H1 (cell line): ENCODE data around the gene OR1M1. TPM values are rescaled to one million over a fixed set of nuclear protein-coding genes. Genes with fewer than 3 reads are reported as not detected.

Experiments used
- CTCF ChIA-PET: fragments of 300-600 bp; sonication (Branson Sonifier 250); formaldehyde crosslinking; loops from one replicate; lab custom pipeline; 2021; ENCODE audit not compliant: partially characterized antibody; lab: Charles Lee
- POLR2A ChIA-PET: fragments of 300-600 bp; sonication (Branson Sonifier 250); formaldehyde crosslinking; loops from one replicate; lab custom pipeline; 2021; ENCODE audit warnings: inconsistent platforms; ENCODE audit not compliant: partially characterized antibody; lab: Charles Lee
- DNase-seq, 2 experiments: peaks; one replicate each; pipeline versions ENCODE4 v3.0.0 to v3.0.0-alpha.2; 2010 to 2022; ENCODE audit warnings: low spot score in 2 of 2, low read depth in 1 of 2, mixed read lengths in 1 of 2
- FAIRE-seq: peaks from 2 replicates; lab custom pipeline; 2011; peaks lifted over from hg19 to GRCh38; lab: Jason Lieb, UNC
- H2AFZ ChIP-seq: 2 replicates; pipeline ENCODE4 v1.8.1; 2012; ENCODE audit warnings: low read length, inconsistent platforms
- H2AK5ac ChIP-seq: 2 replicates; pipeline ENCODE4 v1.6.1; 2013; ENCODE audit warnings: low read depth, low read length
- H2BK120ac ChIP-seq: replicated peaks from 2 replicates; pipeline ENCODE3; 2013; ENCODE audit warnings: low read depth, low read length, inconsistent platforms
- H2BK12ac ChIP-seq: 2 replicates; pipeline ENCODE4 v1.6.1; 2013; ENCODE audit warnings: low read depth, low read length
- H2BK15ac ChIP-seq: 2 replicates; pipeline ENCODE4 v1.6.1; 2013; ENCODE audit warnings: low read length
- H2BK20ac ChIP-seq: 2 replicates; pipeline ENCODE4 v1.6.1; 2013; ENCODE audit warnings: low read length
- H2BK5ac ChIP-seq: 2 replicates; pipeline ENCODE4 v1.6.1; 2013; ENCODE audit warnings: low read depth, low read length
- H3K14ac ChIP-seq: 2 replicates; pipeline ENCODE4 v1.6.1; 2013; ENCODE audit warnings: inconsistent platforms; ENCODE audit not compliant: insufficient read length
- H3K18ac ChIP-seq: 2 replicates; pipeline ENCODE4 v1.6.1; 2013; ENCODE audit warnings: low read length; ENCODE audit errors: extremely low read depth
- H3K23ac ChIP-seq: 2 replicates; pipeline ENCODE4 v1.6.1; 2013; ENCODE audit warnings: inconsistent platforms; ENCODE audit not compliant: insufficient read length
- H3K23me2 ChIP-seq: 2 replicates; pipeline ENCODE4 v1.6.1; 2013; ENCODE audit warnings: low read depth, low read length
- H3K27ac ChIP-seq: 2 replicates; pipeline ENCODE4 v1.6.1; 2011; ENCODE audit warnings: low read depth, low read length, inconsistent platforms
- H3K27me3 ChIP-seq, 4 experiments: replicated peaks in 1 of 4; 1 replicate in 1 of 4; 2 replicates in 3 of 4; pipeline versions ENCODE4 v1.6.1 to v1.8.1; 2011 to 2013; ENCODE audit warnings: low read length in 3 of 4, mild to moderate bottlenecking in 3 of 4, inconsistent platforms in 2 of 4, mixed read lengths in 2 of 4, moderate library complexity in 1 of 4; ENCODE audit not compliant: control insufficient read depth in 3 of 4, insufficient read depth in 3 of 4; ENCODE audit errors: extremely low read depth in 1 of 4
- H3K36me3 ChIP-seq, 4 experiments: 2 replicates each; pipeline versions ENCODE4 v1.6.1 to v1.8.1; 2011 to 2013; ENCODE audit warnings: mild to moderate bottlenecking in 4 of 4, low read length in 3 of 4, moderate library complexity in 2 of 4, control low read depth in 1 of 4, inconsistent platforms in 1 of 4; ENCODE audit not compliant: insufficient read depth in 4 of 4, control insufficient read depth in 2 of 4
- H3K4ac ChIP-seq: replicated peaks from 2 replicates; pipeline ENCODE3; 2013; ENCODE audit warnings: low read length, low read depth, mixed read lengths, inconsistent platforms; ENCODE audit not compliant: insufficient read length
- H3K4me1 ChIP-seq, 4 experiments: replicated peaks in 1 of 4; 1 replicate in 1 of 4; 2 replicates in 3 of 4; pipeline versions ENCODE4 v1.6.1 to v1.8.1; 2011 to 2013; ENCODE audit warnings: low read length in 3 of 4, inconsistent platforms in 2 of 4, mixed read lengths in 1 of 4; ENCODE audit not compliant: insufficient read depth in 4 of 4, control insufficient read depth in 3 of 4
- H3K4me2 ChIP-seq, 2 experiments: 2 replicates each; pipeline versions ENCODE4 v1.6.1 to v1.8.1; 2011 to 2013; ENCODE audit warnings: low read depth in 2 of 2, low read length in 2 of 2, control low read depth in 1 of 2, inconsistent platforms in 1 of 2, mild to moderate bottlenecking in 1 of 2; ENCODE audit not compliant: insufficient read depth in 1 of 2
- H3K4me3 ChIP-seq, 4 experiments: fragments of 200-600, 300-600 bp in 1 of 4; sonication (generic), shearing (Covaris generic), sonication (Bioruptor Twin) in 1 of 4; 2 replicates each; pipeline versions ENCODE4 v1.5.1 to v1.8.1; 2011 to 2016; ENCODE audit warnings: low read length in 4 of 4, low read depth in 3 of 4, control low read depth in 2 of 4, inconsistent platforms in 2 of 4, mild to moderate bottlenecking in 2 of 4, mixed read lengths in 1 of 4, moderate library complexity in 1 of 4; ENCODE audit not compliant: insufficient read depth in 2 of 4; ENCODE audit errors: extremely low read depth in 1 of 4
- H3K56ac ChIP-seq: replicated peaks from 2 replicates; pipeline ENCODE3; 2013; ENCODE audit warnings: low read depth, mild to moderate bottlenecking, mixed read lengths, low read length, inconsistent platforms; ENCODE audit not compliant: insufficient read length
- H3K79me1 ChIP-seq: 2 replicates; pipeline ENCODE4 v1.6.1; 2013; ENCODE audit warnings: low read depth, low read length, control low read depth
- H3K79me2 ChIP-seq, 2 experiments: 2 replicates each; pipeline versions ENCODE4 v1.6.1 to v1.8.1; 2012 to 2013; ENCODE audit warnings: low read length in 2 of 2, mild to moderate bottlenecking in 2 of 2, inconsistent platforms in 1 of 2; ENCODE audit not compliant: insufficient read depth in 2 of 2, control insufficient read depth in 1 of 2
- H3K9ac ChIP-seq, 4 experiments: replicated peaks in 1 of 4; 1 replicate in 1 of 4; 2 replicates in 3 of 4; pipeline versions ENCODE4 v1.6.1 to v1.8.1; 2011 to 2013; ENCODE audit warnings: low read depth in 3 of 4, low read length in 3 of 4, control low read depth in 2 of 4, mild to moderate bottlenecking in 2 of 4, moderate library complexity in 2 of 4, inconsistent platforms in 1 of 4; ENCODE audit errors: extremely low read depth in 1 of 4
- H3K9me3 ChIP-seq, 2 experiments: 2 replicates each; pipeline versions ENCODE4 v1.6.1 to v1.8.1; 2012 to 2013; ENCODE audit warnings: mild to moderate bottlenecking in 2 of 2, moderate library complexity in 2 of 2, control low read depth in 1 of 2, inconsistent platforms in 1 of 2, low read depth in 1 of 2, low read length in 1 of 2, mixed read lengths in 1 of 2; ENCODE audit not compliant: insufficient read depth in 2 of 2
- H4K20me1 ChIP-seq, 2 experiments: replicated peaks in 1 of 2; 2 replicates each; pipeline versions ENCODE3 to v1.8.1; 2011 to 2013; ENCODE audit warnings: inconsistent platforms in 2 of 2, low read length in 2 of 2, mild to moderate bottlenecking in 1 of 2; ENCODE audit not compliant: insufficient read depth in 2 of 2, control insufficient read depth in 1 of 2
- H4K5ac ChIP-seq: 2 replicates; pipeline ENCODE4 v1.6.1; 2013; ENCODE audit warnings: low read length, low read depth, mixed read lengths, inconsistent platforms; ENCODE audit not compliant: insufficient read length
- H4K8ac ChIP-seq: 2 replicates; pipeline ENCODE4 v1.8.0; 2013; ENCODE audit warnings: mild to moderate bottlenecking, moderate library complexity, low read length, inconsistent platforms; ENCODE audit not compliant: insufficient read depth; ENCODE audit errors: extremely low read depth
- H4K91ac ChIP-seq: replicated peaks from 2 replicates; pipeline ENCODE3; 2013; ENCODE audit warnings: low read length, mixed read lengths, inconsistent platforms; ENCODE audit not compliant: insufficient read length
- ATF2 ChIP-seq: IDR thresholded peaks from 2 replicates; pipeline ENCODE4 v1.6.1; 2012; ENCODE audit warnings: low read length, inconsistent platforms
- ATF3 ChIP-seq: IDR thresholded peaks from 2 replicates; pipeline ENCODE4 v1.6.1; 2011; ENCODE audit warnings: low read depth, mild to moderate bottlenecking, low read length; ENCODE audit not compliant: insufficient read depth
- CEBPB ChIP-seq: IDR thresholded peaks from 2 replicates; pipeline ENCODE4 v1.6.1; 2012; ENCODE audit warnings: low read depth, low read length
- JUN ChIP-seq: IDR thresholded peaks from 2 replicates; pipeline ENCODE4 v1.6.1; 2011; ENCODE audit warnings: low read depth, mild to moderate bottlenecking, improper control_type of control experiment, low read length
- NANOG ChIP-seq: IDR thresholded peaks from 2 replicates; pipeline ENCODE4 v1.6.1; 2011; ENCODE audit warnings: low read length, low read depth, mild to moderate bottlenecking, inconsistent platforms; ENCODE audit not compliant: insufficient read depth, poor library complexity, severe bottlenecking
- RBBP5 ChIP-seq: IDR thresholded peaks from 2 replicates; pipeline ENCODE4 v1.7.1; 2012; ENCODE audit warnings: low read depth, mild to moderate bottlenecking, inconsistent platforms, low read length, moderate library complexity, borderline replicate concordance
- RNF2 ChIP-seq: fragments of 200-900, 300-1000 bp; sonication (generic); IDR thresholded peaks from 2 replicates; pipeline ENCODE4 v1.7.1; 2016; ENCODE audit warnings: borderline replicate concordance, low read depth, mild to moderate bottlenecking, antibody characterized with exemption, low read length; ENCODE audit not compliant: poor library complexity, severe bottlenecking; ENCODE audit errors: missing control alignments
- SUZ12 ChIP-seq: fragments of 200-600 bp; sonication (generic); IDR thresholded peaks from 2 replicates; pipeline ENCODE4 v1.6.1; 2012; ENCODE audit warnings: mild to moderate bottlenecking, inconsistent platforms, low read length, moderate library complexity, mixed read lengths
- TAF7 ChIP-seq: optimal IDR thresholded peaks from 2 replicates; pipeline ENCODE3; 2011; ENCODE audit warnings: low read depth, mild to moderate bottlenecking, inconsistent platforms, low read length, moderate library complexity, borderline replicate concordance
- TEAD4 ChIP-seq: IDR thresholded peaks from 2 replicates; pipeline ENCODE4 v1.6.1; 2012; ENCODE audit warnings: low read depth, low read length, inconsistent platforms, mixed read lengths
- ZNF274 ChIP-seq: IDR thresholded peaks from 2 replicates; pipeline ENCODE4 v1.7.0; 2012; ENCODE audit warnings: low read length, borderline replicate concordance; ENCODE audit errors: extremely low read depth
- WGBS, 2 experiments: shearing (Covaris generic) in 1 of 2; methylation state at CpG; one replicate each; pipeline versions ENCODE4 v1.1.6 to v1.1.7; 2013 to 2015; ENCODE audit warnings: low lambda C conversion rate in 2 of 2, mixed read lengths in 2 of 2, inconsistent platforms in 1 of 2, low coverage in 1 of 2, missing lambda C conversion rate in 1 of 2; ENCODE audit not compliant: insufficient replicate concordance in 2 of 2, insufficient coverage in 1 of 2, insufficient read length in 1 of 2; ENCODE audit errors: extremely low coverage in 1 of 2, missing lambda C conversion rate in 1 of 2; 5-methylcytosine and 5-hydroxymethylcytosine counted together
- polyA plus RNA-seq, 7 experiments: library from polyadenylated mRNA; depleted of rRNA in 3 of 7; stranded (reverse) in 5 of 7; unstranded in 2 of 7; fragments of >200 nt in 5 of 7; fragments of 200-250 nt in 2 of 7; gene quantifications; 1 replicate in 5 of 7; 2 replicates in 1 of 7; 4 replicates in 1 of 7; pipeline versions ENCODE4 v1.2.1 to v1.2.3, GENCODE V29; 2011 to 2013; ENCODE audit warnings: missing spikeins in 2 of 7, mixed read lengths in 2 of 7
- total RNA-seq: library from RNA; stranded (reverse); fragmentation: NEBNext Ultra II Directional; extraction: Animal tissue kit (Norgen Biotek cat#: 25700); gene quantifications from 2 replicates; pipeline ENCODE4 v1.2.1, GENCODE V29; 2021

Gene OR1M1
- total and polyA plus RNA-seq, 2 of the 8 experiments (the other 6 are each of a cell fraction or from before 2014, with no cell fraction given), result 0.12 TPM; not detected in 1

GRCh38 chr19:9115307-9115813, 28.5 kb downstream of the OR1M1 start, which contains the start of gene OR7G1:
TSS of gene OR7G1 (minus strand) at chr19:9115763. CDS start at chr19:9115763, 0 bp downstream.
- POLR2A ChIA-PET, result no interaction called here
- Histone ChIP-seq H3K79me2 (no peaks in the 10 kb centered on the region), H3K23me2 (no peaks in the 10 kb centered on the region), H3K27ac (no peak within 1 kb of the TSS), H4K5ac (no peak within 1 kb of the TSS), H2AK5ac (no peak within 1 kb of the TSS), H3K9ac (no peak within 1 kb of the TSS), H3K36me3 (no peaks in the 10 kb centered on the region), H3K18ac (no peak within 1 kb of the TSS), H2BK5ac (no peak within 1 kb of the TSS), H2AFZ (no peak within 1 kb of the TSS), H4K20me1 (no peaks in the 10 kb centered on the region), H3K23ac (no peak within 1 kb of the TSS), H3K4me2 (no peak within 1 kb of the TSS), H3K14ac (no peak within 1 kb of the TSS), H3K4me1 (no peaks in the 10 kb centered on the region), H2BK12ac (no peak within 1 kb of the TSS), H2BK20ac (no peak within 1 kb of the TSS), H3K4ac (no peak within 1 kb of the TSS), H4K91ac (no peak within 1 kb of the TSS), H3K79me1 (no peaks in the 10 kb centered on the region), H3K4me3 (no peak within 1 kb of the TSS), H3K27me3 (no peaks in the 10 kb centered on the region), H2BK120ac (no peak within 1 kb of the TSS), H2BK15ac (no peak within 1 kb of the TSS), H3K9me3 (peaks cover 22 to 31% of the 10 kb centered on the region in 2 experiments), H3K56ac (no peak within 1 kb of the TSS), H4K8ac (no peak within 1 kb of the TSS)
- CTCF ChIA-PET, result no interaction called here
- FAIRE-seq (no peak), DNase-seq (no peak)
- 93% methylated on average over 2 of the region's 2 CpGs; no CpG with 5 or more reads in 1 of the 2 experiments for WGBS, 2 experiments
- TF ChIP-seq TAF7, result no peak
- no peak for TF ChIP-seq ATF2
- no peak for TF ChIP-seq ZNF274
- TF ChIP-seq NANOG, result no peak
- no peak for TF ChIP-seq TEAD4
- TF ChIP-seq CEBPB, result no peak
- TF ChIP-seq RBBP5, result no peak
- no peak for TF ChIP-seq RNF2
- TF ChIP-seq JUN, result no peak
- no peak for TF ChIP-seq SUZ12
- no peak for TF ChIP-seq ATF3
